ENCODE measurements around the gene MCUB.

Gene MCUB

DNA sequence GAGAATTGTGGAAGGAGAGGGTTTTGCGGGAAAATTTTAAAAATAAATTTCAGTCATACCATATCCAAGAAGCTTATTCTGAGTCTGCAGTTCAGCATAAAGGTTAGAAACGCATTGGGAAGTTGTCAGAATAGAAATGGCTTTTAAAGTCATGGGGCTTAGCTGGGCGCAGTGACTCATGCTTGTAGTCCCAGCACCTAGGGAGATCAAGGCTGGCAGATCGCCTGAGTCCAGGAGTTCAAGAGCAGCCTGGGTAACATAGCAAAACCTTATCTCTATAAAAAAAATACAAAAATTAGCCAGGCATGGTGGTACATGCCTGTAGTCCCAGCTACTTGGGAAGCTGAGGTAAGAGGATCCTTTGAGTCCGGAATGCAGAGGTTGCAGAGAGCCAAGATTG, 173.7 kb downstream of the MCUB start:
- no peak for DNase-seq

DNA sequence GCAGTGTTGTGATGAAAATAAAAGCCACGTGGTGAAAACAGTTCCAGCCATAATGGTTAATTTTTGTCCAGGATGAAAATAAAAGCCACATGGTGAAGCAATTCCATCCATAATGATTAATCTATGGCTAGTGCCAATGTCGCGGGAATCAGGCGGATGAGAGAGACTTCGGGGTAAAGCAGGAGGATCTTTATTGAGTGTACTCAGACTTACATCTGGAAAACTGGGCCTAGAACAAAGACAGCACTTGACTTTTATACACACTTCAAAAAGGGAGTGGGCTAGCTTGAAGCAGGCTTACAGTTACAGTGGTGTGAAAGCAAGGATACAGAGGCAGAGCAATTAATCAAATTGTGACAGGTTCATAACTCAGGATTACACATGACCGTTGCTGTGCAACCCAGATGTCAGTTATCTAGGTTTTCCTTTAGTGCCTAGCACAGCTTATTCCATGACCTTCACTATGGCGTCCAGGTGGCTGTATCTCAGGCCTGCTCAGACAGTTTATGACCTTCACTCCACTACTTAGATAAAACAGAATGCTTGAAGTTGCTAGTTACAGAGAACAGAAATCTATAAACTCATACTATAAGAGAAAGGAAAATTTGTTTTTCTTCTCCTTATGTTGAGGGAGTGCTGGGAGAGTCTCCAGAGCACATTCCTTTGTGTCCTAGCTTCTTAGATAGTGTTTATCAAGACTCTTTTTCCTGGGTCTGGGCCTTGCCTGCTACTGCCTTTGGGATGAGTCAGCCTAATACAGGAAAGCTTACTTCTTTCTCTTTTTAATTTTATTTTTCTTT, 175.7 kb downstream of the MCUB start:
- no peak for DNase-seq

Data from SHP77 (cell line).